Endothelial cell of umbilical vein (primary cell): ENCODE measurements around the gene AQP3. TPM values are rescaled to one million over a fixed set of nuclear protein-coding genes. Genes with fewer than 3 reads are reported as not detected.

Experiments
- BruUV-seq: library from RNA; stranded (reverse); fragments of 400-500 nt; replicated peaks from 2 replicates; lab custom pipeline; 2021; lab: Mats Ljungman, UMichigan
- CTCF ChIA-PET: fragments of 300-600, 350-600 bp; sonication (Branson Sonifier 250); formaldehyde crosslinking; loops from one replicate; lab custom pipeline; 2021; ENCODE audit warnings: antibody characterized with exemption, inconsistent platforms; lab: Charles Lee
- POLR2A ChIA-PET: fragments of 300-600, 350-600 bp; sonication (Branson Sonifier 250); formaldehyde crosslinking; loops from one replicate; lab custom pipeline; 2021; ENCODE audit warnings: antibody characterized with exemption, inconsistent platforms; lab: Charles Lee
- DNase-seq: peaks from one replicate; pipeline ENCODE4 v3.0.0-alpha.2; 2011; ENCODE audit warnings: low read depth, low spot score
- FAIRE-seq: peaks from 2 replicates; lab custom pipeline; 2011; peaks lifted over from hg19 to GRCh38; lab: Jason Lieb, UNC
- H2AFZ ChIP-seq: 2 replicates; pipeline ENCODE4 v1.6.0; 2012; ENCODE audit warnings: low read depth, low read length, control low read depth, inconsistent platforms
- H3K27ac ChIP-seq: 2 replicates; pipeline ENCODE4 v1.5.1; 2011; ENCODE audit warnings: low read depth, mild to moderate bottlenecking, control low read depth, low read length, moderate library complexity; ENCODE audit not compliant: insufficient read depth
- H3K27me3 ChIP-seq, 2 experiments: 2 replicates each; pipeline versions ENCODE4 v1.6.0 to v1.6.1; 2011; ENCODE audit warnings: low read length in 2 of 2, mixed read lengths in 1 of 2; ENCODE audit not compliant: control insufficient read depth in 2 of 2, insufficient read depth in 2 of 2
- H3K36me3 ChIP-seq, 2 experiments: 2 replicates in 1 of 2; 3 replicates in 1 of 2; pipeline ENCODE4 v1.5.1; 2011; ENCODE audit warnings: low read length in 2 of 2, mild to moderate bottlenecking in 1 of 2, moderate library complexity in 1 of 2; ENCODE audit not compliant: control insufficient read depth in 2 of 2, insufficient read depth in 2 of 2; ENCODE audit errors: extremely low read depth in 1 of 2
- H3K4me1 ChIP-seq: 3 replicates; pipeline ENCODE4 v1.5.1; 2011; ENCODE audit warnings: mild to moderate bottlenecking, low read length; ENCODE audit not compliant: control insufficient read depth, insufficient read depth; ENCODE audit errors: extremely low read depth
- H3K4me2 ChIP-seq: 2 replicates; pipeline ENCODE4 v1.6.1; 2011; ENCODE audit warnings: low read length, control low read depth, mixed read lengths; ENCODE audit not compliant: insufficient read depth
- H3K4me3 ChIP-seq, 3 experiments: fragments of 200-600 bp in 1 of 3; sonication (generic), shearing (Covaris generic) in 1 of 3; replicated peaks in 1 of 3; 2 replicates each; pipeline ENCODE4 v1.5.1; 2011 to 2016; ENCODE audit warnings: control low read depth in 3 of 3, low read length in 3 of 3, mild to moderate bottlenecking in 2 of 3, inconsistent platforms in 1 of 3, low read depth in 1 of 3, moderate library complexity in 1 of 3; ENCODE audit not compliant: insufficient read depth in 1 of 3
- H3K79me2 ChIP-seq: 2 replicates; pipeline ENCODE4 v1.6.0; 2012; ENCODE audit warnings: low read length, inconsistent platforms; ENCODE audit not compliant: control insufficient read depth, insufficient read depth
- H3K9ac ChIP-seq: replicated peaks from 2 replicates; pipeline ENCODE3; 2011; ENCODE audit warnings: low read length, control low read depth; ENCODE audit not compliant: insufficient read depth; ENCODE audit errors: extremely low read depth
- H3K9me1 ChIP-seq: replicated peaks from 3 replicates; pipeline ENCODE4 v1.6.0; 2011; ENCODE audit warnings: mild to moderate bottlenecking, low read length; ENCODE audit not compliant: control insufficient read depth, insufficient read depth; ENCODE audit errors: extremely low read depth
- H3K9me3 ChIP-seq: replicated peaks from 2 replicates; pipeline ENCODE4 v1.5.1; 2012; ENCODE audit warnings: low read length, inconsistent platforms; ENCODE audit not compliant: control insufficient read depth, insufficient read depth
- H4K20me1 ChIP-seq: replicated peaks from 2 replicates; pipeline ENCODE3; 2011; ENCODE audit warnings: mild to moderate bottlenecking, low read length; ENCODE audit not compliant: control insufficient read depth, insufficient read depth; ENCODE audit errors: extremely low read depth
- CTCF ChIP-seq, 2 donors: IDR thresholded peaks; 1 replicate in 1 of 2; 2 replicates in 1 of 2; pipeline ENCODE4 v1.5.1; 2011; ENCODE audit warnings: low read length in 2 of 2, mild to moderate bottlenecking in 2 of 2, moderate library complexity in 2 of 2, control low read depth in 1 of 2, inconsistent platforms in 1 of 2, low read depth in 1 of 2; ENCODE audit not compliant: insufficient read depth in 1 of 2; ENCODE audit errors: extremely low read depth in 1 of 2
- EZH2 ChIP-seq: IDR thresholded peaks from 2 replicates; pipeline ENCODE4 v1.6.1; 2012; ENCODE audit warnings: borderline replicate concordance, low read depth, mild to moderate bottlenecking, moderate library complexity, low read length, inconsistent platforms; ENCODE audit not compliant: severe bottlenecking
- FOS ChIP-seq: IDR thresholded peaks from 2 replicates; pipeline ENCODE4 v1.6.1; 2011; ENCODE audit warnings: mild to moderate bottlenecking, low read length, moderate library complexity, borderline replicate concordance; ENCODE audit not compliant: insufficient read depth
- GATA2 ChIP-seq: IDR thresholded peaks from 2 replicates; pipeline ENCODE4 v1.7.0; 2011; ENCODE audit warnings: low read depth, mild to moderate bottlenecking, moderate library complexity, mixed read lengths, low read length; ENCODE audit not compliant: insufficient read length, insufficient read depth
- JUN ChIP-seq: IDR thresholded peaks from 2 replicates; pipeline ENCODE4 v1.6.1; 2011; ENCODE audit warnings: borderline replicate concordance, low read depth; ENCODE audit not compliant: insufficient read length, insufficient read depth
- MAX ChIP-seq: IDR thresholded peaks from 2 replicates; pipeline ENCODE4 v1.6.1; 2011; ENCODE audit not compliant: insufficient read depth, insufficient read length
- MYC ChIP-seq: IDR thresholded peaks from one replicate; pipeline ENCODE4 v1.6.1; 2011; ENCODE audit warnings: mild to moderate bottlenecking, low read depth, low read length
- POLR2A ChIP-seq: IDR thresholded peaks from 2 replicates; pipeline ENCODE4 v1.6.1; 2012; ENCODE audit warnings: low read depth, mild to moderate bottlenecking, control low read depth, low read length
- POLR2AphosphoS5 ChIP-seq: IDR thresholded peaks from 2 replicates; pipeline ENCODE4 v1.6.1; 2012; ENCODE audit warnings: low read depth, mild to moderate bottlenecking, control low read depth, low read length, moderate library complexity; ENCODE audit not compliant: insufficient read depth
- dilution Hi-C: fragments of 300-500 bp; cut with MboI; formaldehyde crosslinking; loops from one replicate; pipeline ENCODE4 v1.15.0; 2019; ENCODE audit warnings: low sequenced_read_pairs; ENCODE audit not compliant: extremely low pct_ligation_motif_present
- intact Hi-C: fragments of 100-400 bp; cut with micrococcal nuclease; formaldehyde crosslinking; loops from one replicate; pipeline ENCODE4 v1.10.0; 2022
- polyA plus RNA-seq, 4 experiments: library from polyadenylated mRNA; depleted of rRNA in 3 of 4; stranded (reverse) in 3 of 4; unstranded in 1 of 4; fragments of >200 nt; gene quantifications; 2 replicates each; pipeline versions ENCODE4 v1.2.1 to v1.2.3, GENCODE V29; 2011 to 2012; ENCODE audit warnings: missing spikeins in 1 of 4
- total RNA-seq: library from RNA; stranded (reverse); gene quantifications from 2 replicates; pipeline ENCODE4 v1.2.3, GENCODE V29; 2021

Gene AQP3
- total and polyA plus RNA-seq, 2 donors (not counting 3 experiments of a cell fraction or from before 2014, with no cell fraction given), result 0.93 to 1.8 TPM

- TF ChIP-seq JUN (no peak), GATA2 (no peak), POLR2A (no peak), MYC (no peak), MAX (no peak), POLR2AphosphoS5 (no peak), FOS (no peak), EZH2 (no peak), CTCF (IDR thresholded peaks at IDR 0.05; ENCODE audit: extremely low read depth in 1 of 2, insufficient read depth in 1 of 2, low read depth in 1 of 2, low read length in 2 of 2) (no peak)
- H3K4me2 ChIP-seq, result no peak overlapping the region
- H2AFZ ChIP-seq, result no peak overlapping the region
- DNase-seq, result no peak
- H3K9ac ChIP-seq, result no peak overlapping the region
- ChIA-PET CTCF (interaction anchor here (1.3 to 1.4 kb wide), 2 partner anchors 8 to 60 kb away, joined by 3 to 4 read pairs; no protein-coding TSS in a partner anchor), POLR2A (no interaction called here)
- H3K36me3 ChIP-seq, result no peaks in the 10 kb centered on the region
- H3K4me1 ChIP-seq, result no peaks in the 10 kb centered on the region
- no peak overlapping the region for H3K27ac ChIP-seq
- H3K9me1 ChIP-seq, result no peaks in the 10 kb centered on the region
- no peaks in the 10 kb centered on the region for H3K9me3 ChIP-seq
- FAIRE-seq, result no peak
- BruUV-seq, result no TSS peak
- no peaks in the 10 kb centered on the region for H3K79me2 ChIP-seq
- H4K20me1 ChIP-seq, result no peaks in the 10 kb centered on the region
- H3K4me3 ChIP-seq, result no peak overlapping the region
- dilution Hi-C loops (no loop called here), intact Hi-C loops (loop anchor here (5.0 to 10.0 kb wide), 3 partner anchors 45 to 318 kb away; no protein-coding TSS in a partner anchor)
- no peaks in the 10 kb centered on the region for H3K27me3 ChIP-seq
Measured at GRCh38 chr9:33407061-33407460, 40.3 kb downstream of the AQP3 start.
